Activated T-cell treated with anti-CD3 and anti-CD28 coated beads, Interleukin-2, amount 50 U/mL, for 4 hours (primary cell): Measurements from ENCODE around the gene TRAF7. TPM values are rescaled to one million over a fixed set of nuclear protein-coding genes. Genes with fewer than 3 reads are reported as not detected.
"Not testable (repeated sequence)": the region's sequence is repeated elsewhere in the genome, so short reads cannot be mapped to it uniquely, and the experiment has no call there.

Source experiments
- ATAC-seq, 2 donors: fragments of 200-7000 bp; cut with Tn5 transposase; one replicate each; pipeline ENCODE4 v1.10.0; 2021
- DNase-seq: peaks from one replicate; pipeline ENCODE4 v3.0.0-alpha.2; 2020
- H3K27me3 Mint-ChIP-seq: one replicate; pipeline ENCODE4 v1.8.0; 2021; ENCODE audit warnings: low read depth, mixed read lengths
- H3K36me3 Mint-ChIP-seq: one replicate; pipeline ENCODE4 v1.8.0; 2022; ENCODE audit warnings: mixed read lengths; ENCODE audit not compliant: insufficient read depth
- H3K4me1 Mint-ChIP-seq: one replicate; pipeline ENCODE4 v1.8.0; 2021; ENCODE audit warnings: low read depth, mixed read lengths
- H3K4me3 Mint-ChIP-seq: one replicate; pipeline ENCODE4 v1.8.0; 2021; ENCODE audit warnings: mild to moderate bottlenecking, moderate library complexity, mixed read lengths
- H3K9me3 Mint-ChIP-seq: one replicate; pipeline ENCODE4 v1.8.0; 2021; ENCODE audit warnings: mixed read lengths
- total RNA-seq, 3 donors: library from RNA; stranded (reverse); gene quantifications; one replicate each; pipeline ENCODE4 v1.2.1, GENCODE V29; 2021

The TRAF7 gene
- 100 to 1,000 TPM in 2 of 3 donors, 10 to 100 TPM in 1; 95.6 to 110 (median 102) TPM for total RNA-seq

- H3K9me3 Mint-ChIP-seq = no peaks in the 10 kb centered on the region
- no peaks in the 10 kb centered on the region for H3K27me3 Mint-ChIP-seq
- peaks cover 29% of the 10 kb centered on the region for H3K4me1 Mint-ChIP-seq
- H3K36me3 Mint-ChIP-seq = peaks cover 28% of the 10 kb centered on the region
- H3K4me3 Mint-ChIP-seq = peak within 1 kb of the TSS; percentile 98
- DNase-seq (peak; percentile 94), ATAC-seq (peak; percentile 85 to 86)
Observed at GRCh38 chr16:2155091-2155950, at the start of gene TRAF7. Gene TRAF7, plus strand, starts transcription at chr16:2155782. Its CDS starts 8,139 bp downstream, at chr16:2163921.

DNA sequence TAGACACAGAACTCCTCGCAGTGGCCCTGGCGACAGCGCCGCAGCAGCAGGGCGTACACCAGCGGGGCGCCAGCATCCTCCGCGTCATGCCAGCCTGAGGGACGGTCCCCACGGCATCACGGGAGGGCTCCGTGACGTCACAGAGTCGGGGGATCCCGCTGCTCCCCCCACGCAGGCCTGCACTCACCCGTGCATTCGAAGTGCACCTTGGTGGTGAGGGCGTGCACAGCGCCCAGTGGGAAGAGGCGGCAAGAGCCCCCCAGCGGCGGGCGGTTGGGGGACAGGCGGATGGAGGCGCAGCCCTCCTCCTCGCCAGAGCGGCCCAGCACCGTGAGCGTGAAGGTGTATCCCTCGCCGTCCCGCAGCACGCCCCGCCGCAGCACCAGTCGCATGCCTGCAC lies 49.4 kb upstream of the TRAF7 start:
- DNase-seq, H3K4me3 Mint-ChIP-seq, H3K9me3 Mint-ChIP-seq: not testable (repeated sequence)

GRCh38 chr16:2107121-2107790 lies 48.3 kb upstream of the TRAF7 start:
- not testable (repeated sequence) for H3K36me3 Mint-ChIP-seq, ATAC-seq, DNase-seq, H3K9me3 Mint-ChIP-seq, H3K4me1 Mint-ChIP-seq, H3K27me3 Mint-ChIP-seq, H3K4me3 Mint-ChIP-seq

More for the DNA sequence above, 49.4 kb upstream of the TRAF7 start:
- not testable (repeated sequence) for H3K27me3 Mint-ChIP-seq, H3K36me3 Mint-ChIP-seq, ATAC-seq, H3K4me1 Mint-ChIP-seq

- ATAC-seq, DNase-seq, H3K9me3 Mint-ChIP-seq, H3K36me3 Mint-ChIP-seq, H3K4me3 Mint-ChIP-seq, H3K27me3 Mint-ChIP-seq, H3K4me1 Mint-ChIP-seq: not testable (repeated sequence)
Observed at GRCh38 chr16:2107791-2108125, 47.8 kb upstream of the TRAF7 start.

- H3K4me1 Mint-ChIP-seq, H3K27me3 Mint-ChIP-seq, ATAC-seq, H3K9me3 Mint-ChIP-seq, DNase-seq, H3K4me3 Mint-ChIP-seq, H3K36me3 Mint-ChIP-seq: not testable (repeated sequence)
Observed at GRCh38 chr16:2108446-2109270, 46.9 kb upstream of the TRAF7 start.

GRCh38 chr16:2109271-2109580 lies 46.4 kb upstream of the TRAF7 start:
- H3K4me1 Mint-ChIP-seq, H3K4me3 Mint-ChIP-seq, H3K36me3 Mint-ChIP-seq, H3K9me3 Mint-ChIP-seq, H3K27me3 Mint-ChIP-seq, DNase-seq, ATAC-seq: not testable (repeated sequence)

DNA sequence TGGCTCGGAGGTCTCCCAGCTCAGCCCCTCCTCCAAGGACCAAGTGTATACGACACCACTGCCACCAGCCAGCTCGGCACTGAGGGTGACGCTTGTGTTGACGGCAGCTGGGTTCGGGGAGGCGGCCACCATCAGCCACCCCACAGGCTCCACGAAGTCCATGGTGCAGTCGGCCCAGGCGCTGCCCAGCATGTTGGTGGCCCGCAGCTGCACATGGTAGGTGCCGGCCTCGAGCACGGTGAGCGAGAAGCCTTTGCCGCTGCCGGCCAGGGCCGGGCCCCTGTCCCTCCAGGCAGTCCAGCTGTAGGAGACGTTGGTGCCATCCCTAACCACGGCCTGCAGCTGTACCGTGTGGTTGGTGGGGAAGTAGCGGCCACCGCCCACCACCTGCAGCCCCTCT lies 45.7 kb upstream of the TRAF7 start:
- not testable (repeated sequence) for DNase-seq, H3K27me3 Mint-ChIP-seq, H3K36me3 Mint-ChIP-seq, H3K4me3 Mint-ChIP-seq, H3K9me3 Mint-ChIP-seq, H3K4me1 Mint-ChIP-seq, ATAC-seq

DNA sequence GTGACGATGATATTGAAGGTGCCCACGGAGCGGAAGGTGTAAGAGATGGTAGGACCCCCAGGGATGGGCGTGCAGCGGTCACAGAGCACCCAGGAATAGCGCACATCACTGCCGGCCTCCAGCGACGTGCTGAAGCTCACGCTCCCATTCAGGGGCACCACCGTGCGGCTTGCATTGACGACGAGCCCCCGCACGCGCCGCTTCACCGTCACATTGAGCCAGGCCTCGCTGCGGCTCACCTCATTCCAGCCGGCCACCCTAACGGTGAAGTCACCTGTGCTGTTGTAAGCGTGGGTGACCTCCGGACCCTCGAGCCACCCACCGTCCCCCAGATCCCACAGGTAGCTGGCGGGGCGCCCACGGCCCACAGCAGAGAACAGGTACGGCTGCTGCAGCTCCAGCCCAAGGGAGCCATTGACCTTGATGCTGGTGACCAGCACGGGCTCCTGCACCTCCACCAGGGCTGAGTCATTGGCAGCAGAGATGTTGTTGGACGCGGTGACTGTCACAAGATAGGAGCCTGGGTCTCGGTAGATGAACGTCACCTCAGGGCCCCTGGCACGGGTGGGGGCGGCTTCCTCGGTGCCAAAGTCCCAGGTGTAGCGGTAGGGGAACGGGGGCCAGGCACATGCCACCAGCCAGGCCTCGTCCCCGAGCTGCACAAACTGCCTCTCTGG lies 45.1 kb upstream of the TRAF7 start:
- not testable (repeated sequence) for ATAC-seq, H3K4me3 Mint-ChIP-seq, H3K27me3 Mint-ChIP-seq, H3K36me3 Mint-ChIP-seq, H3K9me3 Mint-ChIP-seq, DNase-seq, H3K4me1 Mint-ChIP-seq

GRCh38 chr16:2111009-2111353 lies 44.6 kb upstream of the TRAF7 start:
- ATAC-seq, H3K9me3 Mint-ChIP-seq, DNase-seq, H3K4me1 Mint-ChIP-seq, H3K27me3 Mint-ChIP-seq, H3K36me3 Mint-ChIP-seq, H3K4me3 Mint-ChIP-seq: not testable (repeated sequence)

GRCh38 chr16:2111412-2112335 lies 43.9 kb upstream of the TRAF7 start:
- not testable (repeated sequence) for H3K4me3 Mint-ChIP-seq, H3K9me3 Mint-ChIP-seq, H3K27me3 Mint-ChIP-seq, H3K4me1 Mint-ChIP-seq, ATAC-seq, DNase-seq, H3K36me3 Mint-ChIP-seq

DNA sequence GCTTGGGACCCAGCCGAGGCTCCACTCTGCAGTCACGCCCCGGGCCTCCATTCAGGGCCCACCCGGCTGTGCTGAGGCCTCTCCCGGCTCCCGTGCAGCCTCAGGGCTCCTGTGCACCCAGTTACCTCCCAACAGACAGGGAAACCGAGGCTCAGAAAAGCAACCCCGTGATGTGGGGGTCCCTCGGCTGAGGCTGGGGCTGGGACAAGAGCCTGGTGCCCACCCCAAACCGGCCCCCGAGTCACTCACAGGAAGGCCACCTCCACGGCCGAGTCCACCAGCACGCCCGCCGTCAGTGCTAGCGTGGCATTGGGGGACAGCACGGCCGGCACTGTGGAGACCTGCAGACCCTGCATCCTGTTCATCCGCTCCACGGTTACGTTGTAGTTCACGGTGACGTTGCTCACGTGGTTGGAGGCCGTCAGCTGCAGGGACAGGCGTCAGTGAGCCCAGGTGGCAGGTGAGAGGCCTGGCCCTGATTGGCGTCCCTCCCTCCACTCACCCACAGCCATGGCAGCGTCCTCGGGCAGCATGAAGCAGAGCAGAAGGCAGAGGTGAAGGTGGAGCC lies 43.0 kb upstream of the TRAF7 start:
- H3K36me3 Mint-ChIP-seq, H3K9me3 Mint-ChIP-seq, H3K27me3 Mint-ChIP-seq, H3K4me1 Mint-ChIP-seq, DNase-seq, ATAC-seq, H3K4me3 Mint-ChIP-seq: not testable (repeated sequence)

GRCh38 chr16:2114225-2114624 lies 41.4 kb upstream of the TRAF7 start:
- not testable (repeated sequence) for H3K27me3 Mint-ChIP-seq, ATAC-seq, H3K9me3 Mint-ChIP-seq, DNase-seq, H3K36me3 Mint-ChIP-seq, H3K4me3 Mint-ChIP-seq, H3K4me1 Mint-ChIP-seq

DNA sequence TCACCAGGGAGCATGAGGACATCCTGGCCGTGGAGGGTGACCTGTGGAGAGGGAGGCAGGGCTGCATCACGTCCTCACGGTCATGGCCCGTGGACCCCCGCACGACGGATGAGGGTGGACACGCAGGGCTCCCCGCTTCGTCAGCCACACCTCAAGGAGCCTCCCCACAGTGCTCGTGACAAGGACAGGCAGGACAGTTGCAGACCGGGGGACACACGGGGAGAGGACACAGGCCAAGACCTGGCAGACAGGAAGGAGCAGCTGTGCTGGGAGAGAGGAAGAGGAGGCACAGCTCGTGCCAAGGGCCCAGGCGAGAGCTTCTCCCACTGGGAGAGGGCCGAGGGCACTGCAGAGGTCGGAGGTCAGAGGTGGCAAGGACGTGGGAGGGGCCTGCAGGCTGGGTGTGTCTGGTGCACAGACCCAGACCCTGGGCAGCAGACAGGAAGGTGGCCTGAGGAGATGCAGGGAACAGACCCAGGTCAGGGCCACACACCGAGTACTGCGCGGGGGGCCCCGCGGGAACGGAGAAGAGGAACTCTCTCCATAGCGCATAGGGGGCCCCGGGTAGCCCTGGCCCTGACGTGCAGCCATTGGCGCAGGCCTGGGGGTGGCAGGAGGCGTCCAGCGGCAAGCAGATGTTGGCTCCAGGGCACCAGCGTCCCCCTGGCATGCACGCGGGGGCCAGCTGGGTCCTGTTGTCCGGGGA lies 40.5 kb upstream of the TRAF7 start:
- not testable (repeated sequence) for ATAC-seq, DNase-seq, H3K4me3 Mint-ChIP-seq, H3K9me3 Mint-ChIP-seq, H3K4me1 Mint-ChIP-seq, H3K27me3 Mint-ChIP-seq, H3K36me3 Mint-ChIP-seq
